Prostate gland (tissue), 2 donors: ENCODE data around the gene TMPRSS11E.

Experiments used
- POLR2A ChIP-seq: fragments of 450-650 bp; IDR thresholded peaks from one replicate; pipeline ENCODE4 v1.6.1; 2016; ENCODE audit warnings: antibody characterized with exemption, mild to moderate bottlenecking
- POLR2AphosphoS5 ChIP-seq: sonication (generic); formaldehyde crosslinking; IDR thresholded peaks from one replicate; pipeline ENCODE4 v1.6.1; 2017; ENCODE audit warnings: antibody characterized with exemption
- TF ChIP-seq, protein P1 (sequence below), 4 experiments: fragments of 200-600 bp in 2 of 4; fragments of 450-650 bp in 2 of 4; sonication (generic) in 2 of 4; IDR thresholded peaks; 1 replicate in 3 of 4; 2 replicates in 1 of 4; pipeline ENCODE4 v1.5.1; 2016 to 2019; ENCODE audit warnings: antibody characterized with exemption in 4 of 4, mild to moderate bottlenecking in 2 of 4, moderate library complexity in 2 of 4

DNA sequence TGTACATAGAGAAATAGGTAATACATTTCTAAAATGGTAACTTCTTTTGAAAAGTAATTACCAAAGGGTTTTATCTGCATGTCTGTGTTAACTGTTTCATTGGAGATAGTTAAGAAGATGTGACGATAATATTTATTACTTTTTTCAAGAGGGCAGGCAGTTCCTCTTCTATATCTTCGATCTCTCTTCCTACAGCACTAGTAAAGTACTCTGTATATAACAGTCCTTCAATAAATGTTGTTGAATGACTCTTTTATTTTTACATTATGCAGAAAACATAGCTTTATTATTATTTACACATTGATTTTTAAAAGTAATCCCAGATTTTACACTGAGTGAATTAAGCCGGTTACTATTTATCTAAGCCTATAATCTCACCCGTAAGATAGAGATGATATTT is 51.8 kb downstream of the TMPRSS11E start:
- TF ChIP-seq, protein P1, sequence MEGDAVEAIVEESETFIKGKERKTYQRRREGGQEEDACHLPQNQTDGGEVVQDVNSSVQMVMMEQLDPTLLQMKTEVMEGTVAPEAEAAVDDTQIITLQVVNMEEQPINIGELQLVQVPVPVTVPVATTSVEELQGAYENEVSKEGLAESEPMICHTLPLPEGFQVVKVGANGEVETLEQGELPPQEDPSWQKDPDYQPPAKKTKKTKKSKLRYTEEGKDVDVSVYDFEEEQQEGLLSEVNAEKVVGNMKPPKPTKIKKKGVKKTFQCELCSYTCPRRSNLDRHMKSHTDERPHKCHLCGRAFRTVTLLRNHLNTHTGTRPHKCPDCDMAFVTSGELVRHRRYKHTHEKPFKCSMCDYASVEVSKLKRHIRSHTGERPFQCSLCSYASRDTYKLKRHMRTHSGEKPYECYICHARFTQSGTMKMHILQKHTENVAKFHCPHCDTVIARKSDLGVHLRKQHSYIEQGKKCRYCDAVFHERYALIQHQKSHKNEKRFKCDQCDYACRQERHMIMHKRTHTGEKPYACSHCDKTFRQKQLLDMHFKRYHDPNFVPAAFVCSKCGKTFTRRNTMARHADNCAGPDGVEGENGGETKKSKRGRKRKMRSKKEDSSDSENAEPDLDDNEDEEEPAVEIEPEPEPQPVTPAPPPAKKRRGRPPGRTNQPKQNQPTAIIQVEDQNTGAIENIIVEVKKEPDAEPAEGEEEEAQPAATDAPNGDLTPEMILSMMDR (IDR thresholded peaks at IDR 0.05), result no peak
- TF ChIP-seq POLR2AphosphoS5 (no peak), POLR2A (no peak)
